Mucosa of descending colon (tissue), 3 donors: ENCODE measurements around the gene SLITRK2. TPM values are rescaled to one million over a fixed set of nuclear protein-coding genes. Genes with fewer than 3 reads are reported as not detected.

ENCODE experiments used
- ATAC-seq: fragments of 200-7000 bp; cut with Tn5 transposase; one replicate; pipeline ENCODE4 v1.9.1; 2020; ENCODE audit warnings: mild to moderate bottlenecking, moderate library complexity
- DNase-seq, 3 donors: peaks; one replicate each; pipeline ENCODE4 v3.0.0-alpha.2; 2020
- H3K36me3 ChIP-seq: fragments of 200-600 bp; one replicate; pipeline ENCODE4 v1.8.0; 2021; ENCODE audit warnings: low read depth, mild to moderate bottlenecking
- H3K4me1 ChIP-seq: fragments of 200-600 bp; one replicate; pipeline ENCODE4 v1.8.0; 2021; ENCODE audit warnings: low read depth, mild to moderate bottlenecking
- H3K4me3 ChIP-seq: fragments of 200-600 bp; one replicate; pipeline ENCODE4 v1.8.0; 2021; ENCODE audit warnings: mild to moderate bottlenecking
- H3K9me3 ChIP-seq: fragments of 200-600 bp; one replicate; pipeline ENCODE4 v1.8.0; 2021; ENCODE audit warnings: mild to moderate bottlenecking
- intact Hi-C, 2 donors: fragments of 100-400 bp; cut with DNase I in 1 of 2; cut with micrococcal nuclease in 1 of 2; formaldehyde crosslinking; loops; one replicate each; pipeline versions ENCODE4 v1.11.0 to v1.11.1; 2022; cut with DNase I, micrococcal nuclease
- total RNA-seq, 3 donors: library from RNA; stranded (reverse); fragmentation: NEBNext Ultra II Directional in 2 of 3; extraction: Animal tissue kit (Norgen Biotek cat#: 25700) in 2 of 3; gene quantifications; one replicate each; pipeline versions ENCODE4 v1.2.1 to v1.2.4, GENCODE V29; 2021 to 2023
- TF ChIP-seq, protein P1 (sequence below): fragments of 200-600 bp; IDR thresholded peaks from one replicate; pipeline ENCODE4 v1.8.0; 2022; ENCODE audit warnings: antibody characterized with exemption, mild to moderate bottlenecking
- donor health status: DM: no; HTN: no; CAD: no; lungs with moderate emphysema.
- donor health status: DM: no; HTN: no; CAD: no.
- donor health status: DM: no; HTN: yes; CAD: no.

The SLITRK2 gene
- total RNA-seq, 3 donors from 2014 or later = 0.05 to 0.70 (median 0.09) TPM

GRCh38 chrX:145843146-145843904 lies 25.7 kb downstream of the SLITRK2 start:
- Histone ChIP-seq H3K9me3 (no peaks in the 10 kb centered on the region), H3K4me1 (no peaks in the 10 kb centered on the region), H3K4me3 (no peak overlapping the region), H3K36me3 (no peaks in the 10 kb centered on the region)
- intact Hi-C loops = no loop called here
- TF ChIP-seq, protein P1, sequence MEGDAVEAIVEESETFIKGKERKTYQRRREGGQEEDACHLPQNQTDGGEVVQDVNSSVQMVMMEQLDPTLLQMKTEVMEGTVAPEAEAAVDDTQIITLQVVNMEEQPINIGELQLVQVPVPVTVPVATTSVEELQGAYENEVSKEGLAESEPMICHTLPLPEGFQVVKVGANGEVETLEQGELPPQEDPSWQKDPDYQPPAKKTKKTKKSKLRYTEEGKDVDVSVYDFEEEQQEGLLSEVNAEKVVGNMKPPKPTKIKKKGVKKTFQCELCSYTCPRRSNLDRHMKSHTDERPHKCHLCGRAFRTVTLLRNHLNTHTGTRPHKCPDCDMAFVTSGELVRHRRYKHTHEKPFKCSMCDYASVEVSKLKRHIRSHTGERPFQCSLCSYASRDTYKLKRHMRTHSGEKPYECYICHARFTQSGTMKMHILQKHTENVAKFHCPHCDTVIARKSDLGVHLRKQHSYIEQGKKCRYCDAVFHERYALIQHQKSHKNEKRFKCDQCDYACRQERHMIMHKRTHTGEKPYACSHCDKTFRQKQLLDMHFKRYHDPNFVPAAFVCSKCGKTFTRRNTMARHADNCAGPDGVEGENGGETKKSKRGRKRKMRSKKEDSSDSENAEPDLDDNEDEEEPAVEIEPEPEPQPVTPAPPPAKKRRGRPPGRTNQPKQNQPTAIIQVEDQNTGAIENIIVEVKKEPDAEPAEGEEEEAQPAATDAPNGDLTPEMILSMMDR = no peak
- no peak for ATAC-seq
- no peak for DNase-seq

- Histone ChIP-seq H3K9me3 (no peaks in the 10 kb centered on the region), H3K4me3 (no peak overlapping the region), H3K36me3 (no peaks in the 10 kb centered on the region), H3K4me1 (no peaks in the 10 kb centered on the region)
- TF ChIP-seq, protein P1 = no peak
- no peak for DNase-seq
- intact Hi-C loops = no loop called here
- ATAC-seq = no peak
Measured at GRCh38 chrX:145844886-145845285, 27.3 kb downstream of the SLITRK2 start.

- TF ChIP-seq, protein P1 = no peak
- ATAC-seq (no peak), DNase-seq (no peak)
- no peaks in the 10 kb centered on the region for H3K36me3 ChIP-seq
- no peaks in the 10 kb centered on the region for H3K9me3 ChIP-seq
- H3K4me1 ChIP-seq = no peaks in the 10 kb centered on the region
- intact Hi-C loops = no loop called here
- no peak overlapping the region for H3K4me3 ChIP-seq
Measured at GRCh38 chrX:145848448-145848847, 30.8 kb downstream of the SLITRK2 start.

DNA sequence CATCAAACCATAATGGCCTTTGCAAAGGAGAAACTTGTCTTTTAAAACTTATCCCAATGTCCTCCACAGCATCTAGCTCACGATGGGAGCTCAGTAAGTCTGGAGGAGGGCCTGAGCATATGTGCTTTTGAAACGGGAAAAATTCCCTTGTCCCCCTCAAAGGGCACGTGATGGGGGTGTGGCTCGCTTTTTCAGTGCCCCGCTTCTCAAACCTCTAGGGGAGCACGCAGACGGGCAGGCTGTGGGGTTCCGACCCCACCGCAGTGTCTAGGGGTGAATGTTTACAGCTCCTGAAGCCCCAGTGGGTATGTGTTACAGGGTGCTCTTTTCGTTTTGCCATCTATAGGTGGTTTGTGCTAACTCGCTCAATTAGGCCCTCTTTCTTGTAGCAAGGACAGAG lies 31.2 kb downstream of the SLITRK2 start:
- no peaks in the 10 kb centered on the region for H3K4me1 ChIP-seq
- H3K9me3 ChIP-seq = no peaks in the 10 kb centered on the region
- no peaks in the 10 kb centered on the region for H3K36me3 ChIP-seq
- TF ChIP-seq, protein P1 = no peak
- no peak for DNase-seq
- no peak overlapping the region for H3K4me3 ChIP-seq
- no peak for ATAC-seq
- intact Hi-C loops = no loop called here

DNA sequence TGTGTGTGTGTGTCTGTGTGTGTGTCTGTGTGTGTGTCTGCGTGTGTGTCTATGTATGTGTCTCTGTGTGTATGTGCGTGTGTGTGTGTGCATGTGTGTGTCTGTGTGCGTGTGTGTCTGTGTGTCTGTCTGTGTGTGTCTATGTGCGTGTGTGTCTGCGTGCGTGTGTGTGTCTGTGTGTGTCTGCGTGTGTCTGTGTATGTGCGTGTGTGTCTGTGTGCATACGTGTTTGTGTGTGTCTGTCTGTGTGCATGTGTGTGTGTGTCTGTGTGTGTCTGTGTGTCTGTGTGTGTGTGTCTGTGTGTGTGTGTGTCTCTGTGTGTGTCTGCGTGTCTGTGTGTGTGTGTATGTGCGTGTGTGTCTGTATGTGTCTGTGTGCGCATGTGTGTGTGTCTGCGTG lies 35.6 kb downstream of the SLITRK2 start:
- TF ChIP-seq, protein P1 = no peak
- H3K4me3 ChIP-seq = no peak overlapping the region
- ATAC-seq (no peak), DNase-seq (no peak)
- H3K9me3 ChIP-seq = no peaks in the 10 kb centered on the region
- intact Hi-C loops = no loop called here
- H3K4me1 ChIP-seq = no peaks in the 10 kb centered on the region
- H3K36me3 ChIP-seq = no peaks in the 10 kb centered on the region
